Effector memory CD4-positive, alpha-beta T cell (primary cell): ENCODE results near the gene SPP1.
"Not testable (repeated sequence)": the region's sequence is repeated elsewhere in the genome, so short reads cannot be mapped to it uniquely, and the experiment has no call there.

Experiments used
- DNase-seq, 3 donors: peaks; one replicate each; pipeline ENCODE4 v3.0.0-alpha.2; 2020
- H3K27ac ChIP-seq: 2 replicates; pipeline ENCODE4 v1.7.0; 2013; ENCODE audit warnings: mild to moderate bottlenecking, low read length, moderate library complexity; ENCODE audit not compliant: insufficient read depth, poor library complexity, severe bottlenecking
- H3K27me3 ChIP-seq: replicated peaks from 2 replicates; pipeline ENCODE4 v1.7.0; 2013; ENCODE audit warnings: mild to moderate bottlenecking, low read length; ENCODE audit not compliant: insufficient read depth, control insufficient read depth, poor library complexity, severe bottlenecking
- H3K36me3 ChIP-seq: 2 replicates; pipeline ENCODE4 v1.7.0; 2013; ENCODE audit warnings: mild to moderate bottlenecking, low read length, moderate library complexity; ENCODE audit not compliant: control insufficient read depth, insufficient read depth
- H3K4me1 ChIP-seq: 2 replicates; pipeline ENCODE4 v1.7.0; 2013; ENCODE audit warnings: low read length, mild to moderate bottlenecking; ENCODE audit not compliant: control insufficient read depth, insufficient read depth, poor library complexity, severe bottlenecking
- H3K4me3 ChIP-seq: 2 replicates; pipeline ENCODE4 v1.7.0; 2013; ENCODE audit warnings: low read length, low read depth, mild to moderate bottlenecking; ENCODE audit not compliant: insufficient read depth, poor library complexity, severe bottlenecking
- H3K9me3 ChIP-seq: 2 replicates; pipeline ENCODE4 v1.7.0; 2013; ENCODE audit warnings: mild to moderate bottlenecking, low read length, moderate library complexity; ENCODE audit not compliant: control insufficient read depth

The SPP1 gene

DNA sequence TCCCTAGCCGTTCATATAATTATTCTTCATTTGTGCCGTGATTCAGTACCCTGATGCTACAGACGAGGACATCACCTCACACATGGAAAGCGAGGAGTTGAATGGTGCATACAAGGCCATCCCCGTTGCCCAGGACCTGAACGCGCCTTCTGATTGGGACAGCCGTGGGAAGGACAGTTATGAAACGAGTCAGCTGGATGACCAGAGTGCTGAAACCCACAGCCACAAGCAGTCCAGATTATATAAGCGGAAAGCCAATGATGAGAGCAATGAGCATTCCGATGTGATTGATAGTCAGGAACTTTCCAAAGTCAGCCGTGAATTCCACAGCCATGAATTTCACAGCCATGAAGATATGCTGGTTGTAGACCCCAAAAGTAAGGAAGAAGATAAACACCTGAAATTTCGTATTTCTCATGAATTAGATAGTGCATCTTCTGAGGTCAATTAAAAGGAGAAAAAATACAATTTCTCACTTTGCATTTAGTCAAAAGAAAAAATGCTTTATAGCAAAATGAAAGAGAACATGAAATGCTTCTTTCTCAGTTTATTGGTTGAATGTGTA, 7.0 kb downstream of the SPP1 start:
- Histone ChIP-seq H3K27ac (no peak overlapping the region), H3K4me1 (no peaks in the 10 kb centered on the region), H3K36me3 (no peaks in the 10 kb centered on the region), H3K27me3 (peaks cover 3% of the 10 kb centered on the region), H3K4me3 (no peak overlapping the region), H3K9me3 (no peaks in the 10 kb centered on the region)
- DNase-seq, result no peak

DNA sequence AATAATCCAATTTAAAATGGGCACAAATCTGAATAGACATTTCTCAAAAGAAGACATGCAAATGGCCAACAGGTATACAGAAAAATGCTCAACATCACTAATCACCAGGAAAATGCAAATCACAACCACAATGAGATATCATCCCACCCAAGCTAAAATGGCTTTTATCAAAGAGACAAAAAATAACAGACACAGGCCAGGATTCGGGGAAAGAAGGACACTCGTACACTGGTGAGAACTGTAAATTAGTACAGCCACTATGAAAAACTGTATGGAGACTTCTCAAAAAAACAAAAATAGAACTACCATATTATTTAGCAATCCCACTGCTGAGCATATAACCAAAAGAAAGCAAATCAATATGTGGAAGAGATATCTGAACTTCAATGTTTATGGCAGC, 8.5 kb downstream of the SPP1 start:
- Histone ChIP-seq H3K4me3 (no peak overlapping the region), H3K36me3 (no peaks in the 10 kb centered on the region), H3K4me1 (no peaks in the 10 kb centered on the region), H3K9me3 (no peaks in the 10 kb centered on the region), H3K27me3 (peaks cover 3% of the 10 kb centered on the region), H3K27ac (no peak overlapping the region)
- DNase-seq, result no peak

- no peak overlapping the region for H3K4me3 ChIP-seq
- no peak for DNase-seq
- no peak overlapping the region for H3K27ac ChIP-seq
- no peaks in the 10 kb centered on the region for H3K9me3 ChIP-seq
- H3K36me3 ChIP-seq, result no peaks in the 10 kb centered on the region
- H3K27me3 ChIP-seq, result peaks cover 3% of the 10 kb centered on the region
- no peaks in the 10 kb centered on the region for H3K4me1 ChIP-seq
Measured at GRCh38 chr4:87985097-87985886, 9.8 kb downstream of the SPP1 start.

GRCh38 chr4:87985887-87986200, 10.3 kb downstream of the SPP1 start:
- H3K36me3 ChIP-seq, result no peaks in the 10 kb centered on the region
- H3K27me3 ChIP-seq, result peaks cover 3% of the 10 kb centered on the region

DNA sequence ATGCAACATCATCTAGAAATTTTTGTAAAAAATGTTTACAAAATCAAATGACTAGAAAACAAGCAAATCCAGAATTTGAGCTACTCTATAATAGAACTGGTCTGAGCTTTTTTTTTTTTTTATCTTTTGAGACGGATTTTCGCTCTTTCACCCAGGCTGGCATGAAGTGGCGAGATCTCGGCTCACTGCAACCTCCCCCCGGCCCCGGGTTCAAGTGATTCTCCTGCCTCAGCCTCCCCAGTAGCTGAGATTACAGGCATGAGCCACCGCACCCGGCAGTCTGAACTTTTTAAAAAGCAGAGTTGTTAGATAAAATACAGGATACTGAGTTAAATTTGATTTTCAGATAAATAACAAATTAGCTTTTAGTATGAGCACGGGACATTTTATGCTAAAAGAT, 11.0 kb downstream of the SPP1 start:
- DNase-seq, result no peak
- Histone ChIP-seq H3K4me3 (no peak overlapping the region), H3K4me1 (no peaks in the 10 kb centered on the region), H3K27me3 (peaks cover 2% of the 10 kb centered on the region), H3K36me3 (no peaks in the 10 kb centered on the region), H3K9me3 (no peaks in the 10 kb centered on the region), H3K27ac (no peak overlapping the region)

More at GRCh38 chr4:87985887-87986200, 10.3 kb downstream of the SPP1 start:
- Histone ChIP-seq H3K9me3 (no peaks in the 10 kb centered on the region), H3K4me1 (no peaks in the 10 kb centered on the region), H3K4me3 (no peak overlapping the region), H3K27ac (no peak overlapping the region)
- DNase-seq, result no peak

DNA sequence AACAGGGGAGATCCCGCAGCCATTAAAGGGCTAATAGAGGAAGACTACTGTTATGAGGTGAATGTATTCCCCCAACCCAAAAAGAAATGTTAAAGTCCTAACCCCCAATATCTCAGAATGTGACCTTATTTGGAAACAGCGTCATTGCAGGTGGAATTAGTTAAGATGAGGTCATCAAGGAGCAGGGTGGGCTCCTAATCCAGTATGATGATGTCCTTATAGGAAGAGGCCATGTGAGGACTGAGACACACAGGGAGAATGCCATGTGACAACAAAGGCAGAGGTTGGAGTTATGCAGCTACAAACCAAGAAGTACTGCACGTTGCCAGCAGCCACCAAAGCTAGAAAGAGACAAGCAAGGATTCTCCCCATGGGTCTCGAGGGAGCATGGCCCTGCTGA, 14.3 kb downstream of the SPP1 start:
- H3K4me1 ChIP-seq, result no peaks in the 10 kb centered on the region
- no peak overlapping the region for H3K27ac ChIP-seq
- no peaks in the 10 kb centered on the region for H3K36me3 ChIP-seq
- no peak for DNase-seq
- H3K4me3 ChIP-seq, result no peak overlapping the region
- no peaks in the 10 kb centered on the region for H3K9me3 ChIP-seq
- no peaks in the 10 kb centered on the region for H3K27me3 ChIP-seq

DNA sequence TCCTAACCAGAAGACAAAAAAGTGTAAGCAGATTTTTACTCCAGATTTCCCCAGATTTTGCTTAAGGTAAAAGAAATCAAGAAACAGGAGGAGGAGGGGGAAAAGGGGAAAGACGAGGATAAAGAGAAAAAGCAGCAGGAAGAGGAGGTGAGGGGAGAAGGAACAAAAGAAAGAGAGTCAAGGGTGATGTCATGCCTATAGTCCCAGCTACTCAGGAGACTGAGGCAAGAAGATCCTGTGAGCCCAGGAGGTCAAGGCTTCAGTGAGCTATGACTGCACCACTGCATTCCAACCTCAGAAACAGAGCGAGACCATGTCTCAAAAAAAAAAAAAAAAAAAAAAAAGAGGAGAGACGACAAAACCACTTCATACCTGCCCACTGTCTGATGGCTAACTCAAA, 19.9 kb downstream of the SPP1 start:
- no peaks in the 10 kb centered on the region for H3K9me3 ChIP-seq
- no peak overlapping the region for H3K27ac ChIP-seq
- H3K36me3 ChIP-seq, result no peaks in the 10 kb centered on the region

GRCh38 chr4:87999191-87999691, 23.7 kb downstream of the SPP1 start:
- not testable (repeated sequence) for H3K36me3 ChIP-seq, H3K27me3 ChIP-seq, H3K27ac ChIP-seq, H3K4me3 ChIP-seq, DNase-seq, H3K9me3 ChIP-seq, H3K4me1 ChIP-seq

More for the DNA sequence above, 19.9 kb downstream of the SPP1 start:
- Histone ChIP-seq H3K4me3 (no peak overlapping the region), H3K4me1 (no peaks in the 10 kb centered on the region), H3K27me3 (no peaks in the 10 kb centered on the region)
- DNase-seq, result no peak

DNA sequence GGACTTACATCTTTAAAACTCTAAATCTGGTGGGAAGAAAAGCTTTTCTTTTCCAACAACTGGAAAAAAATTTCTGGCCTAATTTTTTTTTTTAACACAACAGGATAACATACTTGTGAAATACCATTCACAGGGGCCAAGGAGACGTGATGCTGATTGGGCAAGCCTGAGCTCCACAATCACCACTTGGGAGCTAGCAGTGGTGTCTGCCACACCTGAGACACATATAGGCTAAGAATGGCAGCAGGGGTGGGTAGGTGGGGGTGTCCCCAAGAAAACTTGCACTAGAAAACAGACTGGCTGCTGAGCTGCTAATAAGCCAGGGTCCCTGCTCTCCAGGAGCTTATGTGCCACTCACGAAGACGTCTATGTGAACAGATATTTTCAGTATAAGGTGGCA, 26.4 kb downstream of the SPP1 start:
- Histone ChIP-seq H3K4me3 (no peak overlapping the region), H3K4me1 (no peaks in the 10 kb centered on the region), H3K9me3 (no peaks in the 10 kb centered on the region), H3K27ac (no peak overlapping the region), H3K36me3 (no peaks in the 10 kb centered on the region), H3K27me3 (no peaks in the 10 kb centered on the region)
- no peak for DNase-seq

DNA sequence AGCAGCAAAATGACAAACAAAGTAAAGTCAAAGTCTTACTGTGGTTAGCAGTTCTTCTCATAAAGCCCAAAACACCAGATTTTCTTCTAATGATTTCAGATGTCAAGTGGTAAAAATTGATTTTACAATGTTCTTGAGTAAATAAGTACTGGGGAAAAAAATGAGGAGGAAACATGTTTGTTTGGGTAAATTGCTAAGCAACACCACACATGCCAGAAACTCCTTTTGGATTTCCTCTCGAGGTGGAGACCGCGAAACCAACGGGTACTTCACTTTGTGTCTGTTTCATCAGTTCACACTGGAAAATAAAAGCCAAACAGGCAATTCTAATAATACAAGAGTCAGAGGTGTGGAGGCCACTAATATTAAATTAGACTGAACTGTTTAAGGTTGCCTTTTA, 27.3 kb downstream of the SPP1 start:
- Histone ChIP-seq H3K4me1 (no peaks in the 10 kb centered on the region), H3K27ac (no peak overlapping the region), H3K9me3 (no peaks in the 10 kb centered on the region), H3K27me3 (no peaks in the 10 kb centered on the region), H3K4me3 (no peak overlapping the region), H3K36me3 (no peaks in the 10 kb centered on the region)
- DNase-seq, result no peak
